ENCODE data around the gene GATA5.

DNA sequence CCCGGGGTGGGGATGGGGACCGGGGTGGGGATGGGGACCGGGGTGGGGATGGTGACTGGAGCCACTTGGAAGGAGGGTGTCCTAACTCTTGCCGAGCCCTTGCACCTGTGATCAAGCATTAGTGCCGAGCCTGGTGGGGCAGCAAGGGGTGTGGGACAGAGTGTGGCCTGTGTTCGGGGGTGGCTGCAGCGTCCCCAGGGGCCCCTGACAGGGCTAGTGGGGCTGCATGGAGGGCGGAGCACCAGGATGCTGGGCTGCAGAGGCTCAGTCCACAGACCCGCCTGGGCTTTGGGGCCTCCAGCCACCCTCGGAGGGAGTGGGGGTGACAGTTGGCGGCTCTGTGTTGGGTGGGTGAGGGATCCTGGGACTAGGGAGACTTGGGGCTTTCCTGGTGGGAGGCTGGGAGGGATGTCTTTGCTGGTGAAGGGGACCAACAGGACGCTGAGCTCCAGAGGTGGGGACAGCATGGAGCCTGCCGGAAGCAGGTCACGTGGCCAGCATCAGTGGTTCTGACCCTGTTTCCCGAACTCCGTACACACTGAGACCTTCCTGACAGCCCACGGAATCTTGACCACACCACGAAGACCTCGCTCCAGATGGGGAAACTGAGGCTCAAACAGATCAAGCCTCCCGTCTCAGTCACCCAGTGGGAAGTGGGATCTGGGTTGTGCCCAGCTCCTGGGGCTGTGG, 53.0 kb downstream of the GATA5 start:
- TF ChIP-seq YY1 (IDR thresholded peaks at IDR 0.05; ENCODE audit: insufficient read depth, insufficient read length) (no peak), SUZ12 (IDR thresholded peaks at IDR 0.05; ENCODE audit: extremely low read depth, insufficient read depth, insufficient read length) (no peak), ZNF274 (IDR thresholded peaks at IDR 0.05; ENCODE audit: low read depth, low read length) (no peak)

Data from NT2/D1 (cell line).